Measurements from ENCODE around the gene GALNT15. TPM values are rescaled to one million over a fixed set of nuclear protein-coding genes. Genes with fewer than 3 reads are reported as not detected.

The GALNT15 gene
- total RNA-seq, 3 donors from 2014 or later: 68.5 to 492 (median 215) TPM

DNA sequence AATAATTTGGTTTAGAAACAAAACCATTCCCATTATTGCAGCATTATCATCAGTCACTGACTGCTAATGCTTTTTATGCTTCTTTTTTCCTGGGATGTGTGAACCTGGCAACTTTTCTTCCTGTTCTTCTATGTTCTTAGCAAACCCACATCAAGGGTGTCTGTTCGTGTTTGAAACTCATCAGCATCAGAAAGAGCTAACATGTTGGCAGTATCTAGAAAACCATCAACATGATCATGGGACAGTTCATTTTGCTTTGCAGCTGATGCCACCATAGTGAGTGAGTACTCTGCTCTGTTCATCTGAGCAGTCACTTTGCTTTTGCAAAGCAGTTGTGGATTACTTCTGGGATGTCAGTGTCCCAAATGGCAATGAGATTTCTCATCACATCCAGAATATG, 84.4 kb downstream of the GALNT15 start:
- H3K36me3 ChIP-seq: no peaks in the 10 kb centered on the region
- intact Hi-C loops (cut with DNase I; ENCODE audit: low total_unique reads): no loop called here
- H3K4me3 ChIP-seq: no peak overlapping the region
- no peaks in the 10 kb centered on the region for H3K9me3 ChIP-seq
- no peak overlapping the region for H3K27ac ChIP-seq
- DNase-seq (ENCODE audit: low spot score in 2 of 2): no peak
- TF ChIP-seq POLR2A (IDR thresholded peaks at IDR 0.05) (no peak), POLR2AphosphoS5 (IDR thresholded peaks at IDR 0.05) (no peak)
- TF ChIP-seq, protein P1, sequence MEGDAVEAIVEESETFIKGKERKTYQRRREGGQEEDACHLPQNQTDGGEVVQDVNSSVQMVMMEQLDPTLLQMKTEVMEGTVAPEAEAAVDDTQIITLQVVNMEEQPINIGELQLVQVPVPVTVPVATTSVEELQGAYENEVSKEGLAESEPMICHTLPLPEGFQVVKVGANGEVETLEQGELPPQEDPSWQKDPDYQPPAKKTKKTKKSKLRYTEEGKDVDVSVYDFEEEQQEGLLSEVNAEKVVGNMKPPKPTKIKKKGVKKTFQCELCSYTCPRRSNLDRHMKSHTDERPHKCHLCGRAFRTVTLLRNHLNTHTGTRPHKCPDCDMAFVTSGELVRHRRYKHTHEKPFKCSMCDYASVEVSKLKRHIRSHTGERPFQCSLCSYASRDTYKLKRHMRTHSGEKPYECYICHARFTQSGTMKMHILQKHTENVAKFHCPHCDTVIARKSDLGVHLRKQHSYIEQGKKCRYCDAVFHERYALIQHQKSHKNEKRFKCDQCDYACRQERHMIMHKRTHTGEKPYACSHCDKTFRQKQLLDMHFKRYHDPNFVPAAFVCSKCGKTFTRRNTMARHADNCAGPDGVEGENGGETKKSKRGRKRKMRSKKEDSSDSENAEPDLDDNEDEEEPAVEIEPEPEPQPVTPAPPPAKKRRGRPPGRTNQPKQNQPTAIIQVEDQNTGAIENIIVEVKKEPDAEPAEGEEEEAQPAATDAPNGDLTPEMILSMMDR (IDR thresholded peaks at IDR 0.05): no peak
- no peaks in the 10 kb centered on the region for H3K4me1 ChIP-seq
- no peaks in the 10 kb centered on the region for H3K27me3 ChIP-seq

DNA sequence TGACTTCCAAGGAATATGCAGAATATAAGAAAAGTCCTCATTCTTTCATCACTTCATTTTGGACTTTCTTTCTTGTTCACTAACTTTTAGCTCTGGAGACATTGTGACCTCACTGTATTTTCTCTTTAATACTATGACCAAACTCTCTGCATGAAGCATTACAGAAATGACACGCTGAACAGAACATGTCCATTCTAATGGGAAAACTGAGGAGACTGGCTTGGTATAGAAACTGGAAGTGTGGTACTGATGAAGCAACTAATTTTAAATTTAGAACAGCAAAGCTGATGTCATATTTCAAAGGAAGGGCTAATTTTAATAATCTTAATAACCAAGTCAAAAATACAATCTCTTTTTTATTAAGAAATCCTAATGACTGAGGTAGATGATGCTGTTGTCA, 85.6 kb downstream of the GALNT15 start:
- no peaks in the 10 kb centered on the region for H3K4me1 ChIP-seq
- intact Hi-C loops (cut with DNase I; ENCODE audit: low total_unique reads): no loop called here
- TF ChIP-seq POLR2A (IDR thresholded peaks at IDR 0.05) (no peak), POLR2AphosphoS5 (IDR thresholded peaks at IDR 0.05) (no peak)
- TF ChIP-seq, protein P1 (IDR thresholded peaks at IDR 0.05): no peak
- no peaks in the 10 kb centered on the region for H3K36me3 ChIP-seq
- no peaks in the 10 kb centered on the region for H3K9me3 ChIP-seq
- H3K27me3 ChIP-seq: no peaks in the 10 kb centered on the region
- DNase-seq (ENCODE audit: low spot score in 2 of 2): no peak
- H3K4me3 ChIP-seq: no peak overlapping the region
- H3K27ac ChIP-seq: no peak overlapping the region

DNA sequence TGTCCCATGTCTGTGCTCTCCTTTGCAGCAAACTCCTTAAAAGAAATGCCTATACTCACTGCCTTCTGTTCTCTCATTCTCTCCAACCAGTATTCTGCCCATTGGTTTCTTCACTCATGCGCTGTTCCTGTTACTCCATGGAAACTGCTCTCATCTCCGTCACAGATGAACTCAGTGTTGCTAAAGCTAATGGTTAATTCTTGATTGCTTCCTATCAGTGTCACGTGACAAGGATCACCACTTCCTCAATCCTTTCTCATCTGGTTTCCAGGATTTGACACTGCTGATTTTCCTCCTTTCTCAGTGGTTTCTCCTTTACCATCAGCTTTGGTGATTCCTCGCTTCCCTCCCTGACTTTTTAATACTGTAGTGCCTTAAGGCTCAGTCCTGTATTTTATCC, 87.7 kb downstream of the GALNT15 start:
- intact Hi-C loops (cut with DNase I; ENCODE audit: low total_unique reads): no loop called here
- H3K9me3 ChIP-seq: no peaks in the 10 kb centered on the region
- H3K4me1 ChIP-seq: peaks cover 0 to 8% of the 10 kb centered on the region in 2 donors
- no peak overlapping the region for H3K27ac ChIP-seq
- no peak overlapping the region for H3K4me3 ChIP-seq
- DNase-seq (ENCODE audit: low spot score in 2 of 2): no peak
- no peaks in the 10 kb centered on the region for H3K27me3 ChIP-seq
- no peaks in the 10 kb centered on the region for H3K36me3 ChIP-seq
- TF ChIP-seq POLR2A (IDR thresholded peaks at IDR 0.05): no peak
- TF ChIP-seq POLR2AphosphoS5 (IDR thresholded peaks at IDR 0.05): no peak
- TF ChIP-seq, protein P1 (IDR thresholded peaks at IDR 0.05): no peak

DNA sequence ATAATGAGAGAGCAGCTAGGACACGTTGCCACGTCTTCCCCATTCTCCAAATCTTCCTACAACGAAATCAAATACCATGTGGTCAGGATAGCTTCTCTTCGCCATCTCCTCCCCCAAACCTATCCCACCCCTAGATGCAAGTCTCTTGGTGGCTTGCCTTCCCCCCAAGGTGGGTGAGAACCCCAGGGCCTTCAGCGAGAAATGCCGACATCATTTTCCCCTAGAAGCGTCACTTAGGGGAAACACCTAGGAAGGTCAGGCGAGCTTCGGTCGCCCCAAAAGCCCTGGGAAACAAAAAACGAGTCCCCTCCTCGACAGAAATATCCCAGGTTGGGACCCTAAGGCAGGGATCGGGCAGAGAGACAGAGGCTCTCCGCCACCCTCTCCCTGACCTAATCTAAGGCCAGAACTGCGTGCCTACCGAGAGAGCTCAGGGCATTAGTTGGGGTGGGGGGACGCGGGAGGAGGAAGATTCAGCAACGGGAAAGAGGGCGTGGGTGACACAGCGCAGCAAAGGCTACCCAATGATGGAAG, 89.8 kb downstream of the GALNT15 start:
- Histone ChIP-seq H3K4me1 (peaks cover 0 to 17% of the 10 kb centered on the region in 2 donors), H3K36me3 (no peaks in the 10 kb centered on the region), H3K27me3 (no peaks in the 10 kb centered on the region), H3K4me3 (peak overlapping the region; percentile 86 to 92 (median 91)), H3K9me3 (no peaks in the 10 kb centered on the region), H3K27ac (peak overlapping the region; percentile 95 to 96)
- intact Hi-C loops (cut with DNase I; ENCODE audit: low total_unique reads): no loop called here
- TF ChIP-seq POLR2A (IDR thresholded peaks at IDR 0.05): no peak
- no peak for TF ChIP-seq POLR2AphosphoS5 (IDR thresholded peaks at IDR 0.05)
- TF ChIP-seq, protein P1 (IDR thresholded peaks at IDR 0.05): no peak
- no peak for DNase-seq (ENCODE audit: low spot score in 2 of 2)

DNA sequence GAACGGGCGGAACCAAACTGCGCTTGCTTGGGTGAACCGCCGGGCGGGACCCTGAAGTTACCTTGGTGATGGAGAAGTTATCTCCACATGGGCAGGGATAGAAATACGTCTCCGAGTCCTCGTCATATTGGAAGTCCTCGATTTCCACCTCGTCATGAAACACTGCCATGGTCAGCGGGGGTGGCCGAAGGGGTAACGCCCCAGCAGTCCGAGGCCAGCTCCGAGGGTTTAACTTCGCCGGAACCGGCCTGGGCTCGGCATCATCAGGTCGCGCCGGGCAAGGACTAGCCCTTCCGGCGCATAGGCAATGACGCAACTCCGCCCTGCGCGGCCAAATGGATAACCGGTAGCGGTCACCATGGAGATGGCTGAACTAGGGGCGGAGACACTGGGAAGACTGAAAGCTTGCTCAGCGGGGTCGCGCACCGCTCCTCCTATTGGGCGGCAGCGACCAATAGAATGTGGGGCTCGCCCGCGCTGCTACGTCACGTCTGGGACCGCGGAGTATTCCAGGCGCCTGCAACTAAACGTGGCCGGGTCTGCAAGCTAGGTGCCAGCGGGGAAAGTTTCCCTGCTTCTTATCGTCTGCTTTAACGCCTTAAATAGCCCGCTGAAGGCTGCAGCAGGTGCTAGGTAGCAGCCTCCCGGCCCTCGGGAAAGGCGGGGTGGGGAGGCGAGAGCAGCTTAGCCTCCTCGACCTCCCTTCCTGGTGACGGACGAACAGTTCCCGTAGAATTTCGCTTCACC, 90.4 kb downstream of the GALNT15 start, which contains the start of the genes DPH3 and OXNAD1:
TSS of gene DPH3 (minus strand) at position 236 of the 747 bp plus-strand sequence. CDS start at position 169, 67 bp downstream.
TSS of gene OXNAD1 (plus strand) at position 505 of the 747 bp plus-strand sequence. CDS start 5,741 bp downstream, outside the sequence.
- Histone ChIP-seq H3K36me3 (no peaks in the 10 kb centered on the region), H3K9me3 (no peaks in the 10 kb centered on the region), H3K4me1 (peaks cover 0 to 17% of the 10 kb centered on the region in 2 donors), H3K4me3 (peak within 1 kb of the TSS; percentile 86 to 92 (median 91)), H3K27ac (peak within 1 kb of the TSS; percentile 95 to 96), H3K27me3 (no peaks in the 10 kb centered on the region)
- intact Hi-C loops (cut with DNase I; ENCODE audit: low total_unique reads): no loop called here
- peak; percentile 99 for DNase-seq (ENCODE audit: low spot score in 2 of 2)
- TF ChIP-seq, protein P1 (IDR thresholded peaks at IDR 0.05): peak in 2 of 3 donors; percentile 37 to 41
- TF ChIP-seq POLR2A (IDR thresholded peaks at IDR 0.05): peak; percentile 37
- TF ChIP-seq POLR2AphosphoS5 (IDR thresholded peaks at IDR 0.05): peak; percentile 91 to 94 (median 93)

All from breast epithelium (tissue), 4 donors.